ENCODE measurements around the gene MRPS18A.
A peak's percentile ranks its signal among the peaks of the same experiment; 100 is the strongest.

MRPS18A gene

DNA sequence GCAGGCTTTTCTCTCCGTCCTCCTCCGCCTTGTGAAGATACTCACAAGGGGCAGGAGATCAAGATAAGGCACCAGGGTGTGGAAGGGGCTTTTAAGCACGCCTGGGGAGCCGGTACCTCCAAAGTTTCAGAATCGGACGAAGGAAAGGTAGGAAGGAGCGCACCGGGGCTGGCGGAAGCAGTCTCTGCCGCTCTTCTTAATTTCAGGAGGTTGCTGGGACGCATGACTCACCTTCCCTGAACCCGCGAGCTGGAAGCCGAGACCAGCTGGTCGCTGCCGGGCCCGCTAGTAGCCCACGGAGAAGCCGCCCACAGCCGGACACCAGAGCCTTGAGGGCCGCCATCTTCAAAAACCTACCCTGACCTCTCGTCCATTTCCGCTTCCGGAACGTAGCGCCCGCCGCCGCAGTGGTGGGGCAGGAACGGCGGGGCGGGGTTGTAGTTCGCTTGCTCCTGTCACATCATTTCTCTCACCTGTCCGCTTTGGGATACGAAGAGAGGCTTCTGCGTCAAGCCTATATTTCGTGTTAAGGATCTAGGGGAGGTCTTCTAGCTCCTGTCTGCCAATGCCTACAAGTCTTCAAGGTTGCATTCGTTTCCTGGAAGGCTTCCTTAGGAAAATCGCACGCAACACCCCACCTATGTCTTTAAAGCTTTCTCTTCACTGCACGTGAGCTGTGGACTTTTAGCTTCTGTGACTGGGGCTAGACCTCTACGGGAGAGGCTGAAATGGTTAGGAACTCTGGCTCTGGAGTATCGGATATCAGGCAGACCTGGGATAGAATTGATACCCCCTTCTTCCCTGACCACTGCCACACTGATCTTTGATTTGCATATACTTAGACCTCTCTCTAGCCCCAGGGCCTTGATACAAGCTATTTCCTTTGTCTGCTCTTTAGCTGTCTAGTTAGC lies at the start of gene MRPS18A:
TSS of gene MRPS18A (minus strand) at position 355 of the 911 bp plus-strand sequence. CDS start at position 343, 12 bp downstream.
- DNase-seq (ENCODE audit: low read depth) = peak; percentile 50

DNA sequence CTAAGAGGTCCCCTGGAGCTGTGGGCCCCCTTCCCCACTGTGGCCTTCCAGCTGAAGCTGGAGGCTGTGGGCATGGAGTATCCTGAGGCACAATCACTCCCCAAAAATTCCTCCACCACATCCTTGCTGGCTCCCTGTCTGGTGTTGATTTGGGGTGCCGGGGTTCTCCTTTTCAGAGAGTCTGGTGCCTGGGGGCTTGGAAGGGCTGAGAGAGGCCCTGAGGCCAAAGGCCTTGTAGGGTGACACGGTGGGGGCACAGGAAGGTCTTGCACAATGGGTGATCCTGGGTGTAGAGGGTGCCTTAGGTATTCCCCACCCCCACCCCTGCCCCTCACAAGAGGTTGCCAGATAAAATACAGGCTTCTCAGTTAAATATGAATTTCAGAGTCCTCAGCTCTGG lies 49.3 kb upstream of the MRPS18A start:
- DNase-seq (ENCODE audit: low read depth) = no peak

DNA sequence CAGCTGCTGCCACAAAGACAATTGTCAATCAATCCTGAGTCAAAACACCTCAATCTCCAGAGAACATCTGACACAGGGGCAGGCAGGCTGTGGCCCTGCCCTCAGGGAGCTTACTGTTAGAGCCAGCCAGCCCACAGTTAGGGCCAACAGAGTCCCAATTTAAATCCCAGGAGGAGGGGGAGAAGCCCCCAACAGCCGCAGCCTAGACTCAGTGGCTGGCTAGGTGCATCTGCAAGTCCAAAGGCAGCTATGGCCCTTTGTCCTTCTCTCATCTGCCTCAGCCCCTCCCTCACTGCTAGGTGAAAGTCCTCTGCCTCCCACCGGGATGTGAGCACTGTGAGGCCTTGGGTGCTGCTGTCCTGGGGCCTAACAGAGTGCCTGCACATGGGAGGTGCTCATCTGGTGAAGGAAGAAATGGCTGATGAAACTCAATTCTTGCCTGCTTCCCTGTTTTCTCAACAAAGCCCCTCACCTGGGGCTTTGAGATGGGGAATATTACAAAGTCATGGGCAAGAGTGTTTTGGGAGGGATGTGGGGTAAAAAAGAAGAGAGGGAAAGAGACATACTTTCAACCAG lies 48.7 kb upstream of the MRPS18A start:
- no peak for DNase-seq (ENCODE audit: low read depth)

DNA sequence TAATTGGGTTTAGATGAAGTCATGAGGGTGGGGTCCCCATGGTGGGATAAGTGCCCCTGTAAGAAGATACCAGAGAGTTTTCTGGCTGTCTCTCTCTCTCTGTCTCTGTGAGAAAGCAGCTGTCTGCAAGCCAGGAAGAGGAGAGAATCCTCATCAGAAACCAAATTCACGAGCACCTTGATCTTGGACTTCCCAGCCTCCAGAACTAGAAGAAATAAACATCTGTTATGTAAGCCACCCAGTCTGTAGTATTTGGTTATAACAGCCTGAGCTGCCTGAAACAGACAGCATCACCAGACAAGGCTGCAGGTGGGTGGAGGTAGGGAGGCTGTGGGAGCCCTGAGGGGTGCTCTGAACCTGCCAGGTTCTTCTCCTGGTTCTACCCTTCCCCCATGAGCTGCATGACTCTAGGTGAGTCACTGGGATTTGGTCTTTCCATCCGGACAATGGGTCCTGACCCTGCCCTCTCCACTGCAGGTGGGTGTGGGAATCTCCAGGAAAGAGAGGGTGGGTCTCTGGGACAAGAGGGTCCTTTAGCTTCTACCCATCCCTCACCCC lies 48.1 kb upstream of the MRPS18A start:
- no peak for DNase-seq (ENCODE audit: low read depth)

DNA sequence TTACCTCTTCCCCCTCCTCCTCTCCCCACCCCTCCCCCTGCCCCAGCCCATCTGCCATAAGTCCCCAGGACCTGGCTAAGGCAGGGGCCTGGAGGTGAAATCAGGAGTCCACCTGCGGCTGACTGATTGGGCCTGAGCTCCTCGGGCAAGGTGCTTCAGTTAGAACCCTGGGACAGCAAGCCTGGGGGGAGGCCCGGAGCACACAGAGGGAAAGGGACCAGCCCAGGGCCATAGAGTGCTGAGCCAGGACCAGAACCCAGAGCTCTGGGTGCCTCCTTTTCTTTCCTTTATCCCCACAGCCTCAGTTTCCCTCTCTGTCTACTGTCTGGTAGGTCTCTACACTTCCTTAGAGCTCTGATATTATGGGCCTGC lies 46.7 kb upstream of the MRPS18A start:
- DNase-seq (ENCODE audit: low read depth) = no peak

DNA sequence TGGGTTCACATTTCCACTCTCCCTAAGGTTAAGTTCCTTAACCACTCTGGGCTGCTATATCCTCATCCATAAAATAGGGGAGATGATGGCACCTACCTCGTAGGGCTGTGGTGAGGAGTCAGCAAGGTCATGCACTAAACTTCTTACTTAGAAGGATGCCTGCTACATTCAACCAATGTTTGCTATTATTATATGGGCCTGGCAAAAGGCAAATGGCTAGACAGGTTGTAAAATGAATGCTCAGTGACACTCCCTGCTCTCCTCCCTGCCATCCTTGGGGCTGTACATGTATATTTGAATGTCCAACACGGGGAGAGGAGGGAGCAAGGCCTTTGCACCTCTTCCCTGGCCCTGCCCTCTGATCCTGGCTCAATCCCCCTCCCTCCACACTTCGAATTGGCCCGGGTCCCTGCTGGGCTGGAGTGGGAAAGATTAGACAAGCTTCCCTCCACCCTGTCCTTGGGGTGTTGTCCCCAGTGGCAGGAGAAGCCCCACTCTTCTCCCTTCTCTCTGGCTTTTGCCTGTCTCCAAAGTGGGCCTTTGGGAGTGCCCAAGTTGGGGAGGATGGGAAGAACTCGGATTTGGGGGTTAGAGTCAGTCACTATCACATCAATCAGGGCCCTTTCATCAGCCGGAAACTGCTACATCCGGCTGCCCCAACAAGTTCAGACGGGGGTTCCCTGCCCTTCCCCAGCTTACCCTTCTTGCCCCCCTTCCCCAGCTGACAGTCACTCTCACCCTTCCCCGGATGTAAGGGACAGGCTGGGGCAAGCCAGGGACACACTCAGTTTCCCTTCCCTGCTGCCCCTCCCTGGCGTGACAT lies 46.1 kb upstream of the MRPS18A start:
- no peak for DNase-seq (ENCODE audit: low read depth)

DNA sequence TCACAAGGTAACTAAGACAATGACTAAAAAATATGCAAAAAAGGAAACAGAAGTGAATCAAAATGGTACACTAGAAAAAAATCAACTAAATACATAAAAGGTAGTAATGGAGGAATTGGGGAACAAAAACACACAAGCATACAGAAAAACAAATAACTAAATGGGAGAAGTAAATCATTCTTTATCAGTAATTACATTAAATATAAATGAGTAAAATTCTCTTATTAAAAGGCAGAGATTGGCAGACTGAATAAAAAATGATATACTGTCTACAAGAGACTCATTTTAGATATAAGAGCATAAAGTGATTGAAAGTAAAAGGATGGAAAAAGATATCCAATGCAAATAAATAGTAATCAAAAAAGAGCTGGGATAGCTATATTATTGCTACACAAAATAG lies 43.0 kb upstream of the MRPS18A start:
- DNase-seq (ENCODE audit: low read depth) = no peak

DNA sequence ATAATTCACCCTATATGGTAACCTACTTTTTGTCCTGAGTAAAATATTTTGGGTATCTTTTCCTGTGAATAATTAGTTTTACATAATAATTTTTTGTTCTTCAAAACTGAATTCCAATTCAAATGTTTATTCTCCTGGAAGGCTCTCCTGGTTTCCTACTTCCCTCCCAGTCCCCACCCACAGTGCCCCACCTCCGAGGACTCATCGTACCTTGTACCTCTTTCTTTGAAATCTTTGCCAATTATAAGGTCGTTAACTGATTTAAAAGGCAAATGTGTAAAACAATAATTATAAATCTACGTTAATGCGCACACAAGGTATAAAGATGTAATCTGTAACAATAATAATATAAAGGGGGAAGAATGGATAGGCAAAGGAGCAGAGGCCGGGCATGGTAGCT lies 41.9 kb upstream of the MRPS18A start:
- no peak for DNase-seq (ENCODE audit: low read depth)

DNA sequence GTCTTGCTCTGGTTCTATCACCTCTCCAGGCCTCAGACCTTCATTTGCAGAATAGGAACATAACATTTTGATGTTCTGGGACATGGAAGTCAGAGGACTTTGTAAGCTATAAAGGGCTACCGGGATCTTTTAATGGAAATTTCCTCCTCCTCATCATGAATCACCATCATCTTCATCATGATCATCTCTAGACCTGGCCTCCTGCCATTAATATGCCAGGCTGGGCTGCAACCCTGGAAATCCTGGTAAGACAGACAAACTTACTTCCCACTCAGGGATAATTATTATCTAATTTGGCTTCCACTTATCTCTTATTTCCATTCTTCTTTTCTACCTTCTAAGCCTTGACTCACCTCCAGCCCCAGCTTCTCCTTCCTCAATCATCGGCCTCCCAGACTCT lies 41.0 kb upstream of the MRPS18A start:
- DNase-seq (ENCODE audit: low read depth) = no peak

DNA sequence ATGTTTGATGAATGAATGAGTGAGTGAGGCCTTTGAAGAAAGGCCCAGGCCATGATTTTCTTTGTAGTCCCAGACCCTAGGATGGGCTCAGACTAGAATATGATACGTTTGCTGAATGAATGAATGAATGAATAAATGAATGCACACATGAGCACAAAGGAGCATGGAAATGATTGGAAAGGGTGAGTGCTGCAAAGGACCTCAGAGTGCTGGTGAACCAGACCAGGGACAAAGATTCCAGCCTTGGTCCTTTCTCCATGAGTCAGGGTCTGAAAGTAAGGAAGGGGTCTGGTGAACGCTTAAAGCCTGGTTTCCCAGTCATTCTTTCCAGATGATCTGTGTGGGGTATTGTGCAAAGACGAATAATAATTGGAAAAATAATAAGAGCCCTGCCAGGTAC lies 40.0 kb upstream of the MRPS18A start:
- DNase-seq (ENCODE audit: low read depth) = no peak

DNA sequence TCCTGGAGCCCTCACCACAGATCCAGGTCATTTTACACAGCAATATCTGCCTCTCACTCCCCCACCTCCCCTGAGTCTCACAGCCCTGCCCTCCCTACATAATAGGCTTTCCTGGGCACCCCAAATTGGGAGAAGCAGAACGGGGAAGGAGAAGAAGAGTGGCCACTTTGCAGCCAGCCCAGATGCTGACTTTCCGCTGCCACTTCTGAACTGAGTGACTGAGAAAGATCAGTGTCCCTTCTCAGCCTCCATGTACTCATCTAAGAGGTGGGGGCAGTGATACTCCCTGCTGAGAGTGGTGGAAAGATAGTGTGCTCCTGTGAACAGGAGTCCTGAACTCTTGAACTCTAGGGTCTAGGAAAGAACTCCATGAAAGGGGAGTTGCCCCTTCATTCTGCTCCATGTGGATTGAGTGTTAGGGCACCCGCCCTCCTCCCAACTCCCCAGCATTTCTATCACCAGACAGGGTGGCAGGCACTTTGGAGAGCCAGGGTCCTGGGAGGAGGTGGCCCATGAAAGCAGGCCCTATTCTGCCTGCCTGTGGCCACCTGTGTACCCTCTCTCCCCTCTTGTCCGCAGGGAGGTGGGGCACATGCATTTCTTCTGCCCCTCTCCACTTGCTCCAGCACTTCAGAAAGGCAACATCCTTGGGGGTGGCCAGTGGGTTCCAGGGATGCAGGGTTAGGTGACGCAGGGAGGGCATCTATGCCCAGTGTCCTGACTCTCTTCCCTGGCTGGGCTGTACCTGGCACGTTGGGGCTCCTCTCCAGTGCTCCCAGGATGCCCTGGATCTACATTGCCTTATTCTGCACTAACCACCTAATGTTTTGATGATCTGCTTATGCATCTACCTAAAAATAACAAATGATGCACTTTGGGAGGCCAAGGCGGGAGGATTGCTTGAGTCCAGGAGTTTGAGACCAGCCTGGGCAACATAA lies 38.3 kb upstream of the MRPS18A start:
- DNase-seq (ENCODE audit: low read depth) = no peak

DNA sequence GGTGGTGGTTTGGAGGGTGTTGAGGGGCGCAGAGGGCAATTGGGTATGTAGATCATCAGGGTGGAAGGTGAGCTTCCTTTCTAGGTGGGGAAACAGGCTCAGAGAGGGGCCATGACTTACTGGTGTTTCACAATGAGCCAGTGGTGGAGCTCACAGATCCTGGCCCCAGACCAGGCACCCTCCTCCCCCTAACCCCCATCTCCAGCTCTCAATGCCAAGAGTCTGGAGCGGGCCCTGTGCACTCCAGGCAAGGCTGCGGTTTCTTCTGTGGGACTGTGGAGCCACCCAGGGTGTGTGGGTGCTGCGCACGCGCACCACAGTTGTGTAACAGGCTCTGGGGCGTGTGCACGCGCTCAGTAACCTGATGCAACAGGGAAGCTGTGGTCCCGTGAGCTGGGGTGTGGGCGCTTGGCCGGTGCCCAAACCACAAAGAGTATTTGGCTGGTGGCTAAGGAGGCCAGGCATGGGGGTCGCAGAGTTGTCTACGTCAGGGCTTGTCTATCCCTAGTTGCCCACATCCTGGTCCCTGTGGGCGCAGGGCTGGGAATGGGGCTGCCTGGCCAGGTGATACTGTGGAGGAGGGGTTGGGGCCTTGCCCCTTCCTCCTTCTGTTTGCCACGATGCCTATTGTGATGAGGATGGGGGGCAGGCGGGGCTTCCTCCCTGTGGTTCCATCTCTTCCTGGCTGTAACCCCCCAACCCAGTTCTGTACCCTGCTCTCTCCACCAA lies 37.5 kb upstream of the MRPS18A start:
- no peak for DNase-seq (ENCODE audit: low read depth)

DNA sequence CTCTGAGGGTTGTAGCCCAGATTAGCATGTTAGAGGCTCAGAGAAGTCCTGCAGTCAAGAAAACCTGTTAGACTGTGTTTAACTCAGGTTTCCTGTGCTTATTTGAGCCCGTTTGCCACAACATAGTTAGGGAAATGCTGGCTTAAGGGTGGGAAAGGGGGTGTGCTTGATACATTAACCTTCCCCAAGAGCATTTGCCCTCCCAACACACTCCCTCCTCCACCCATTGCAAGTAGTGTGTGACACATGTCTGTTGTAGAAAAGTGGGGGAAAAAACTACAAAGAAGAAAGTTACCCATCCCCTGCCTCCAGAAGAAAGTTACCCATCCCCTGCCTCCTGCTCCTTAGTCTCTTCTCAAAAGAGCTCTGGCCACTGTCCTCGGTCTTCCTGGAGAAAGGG lies 36.8 kb upstream of the MRPS18A start:
- no peak for DNase-seq (ENCODE audit: low read depth)

DNA sequence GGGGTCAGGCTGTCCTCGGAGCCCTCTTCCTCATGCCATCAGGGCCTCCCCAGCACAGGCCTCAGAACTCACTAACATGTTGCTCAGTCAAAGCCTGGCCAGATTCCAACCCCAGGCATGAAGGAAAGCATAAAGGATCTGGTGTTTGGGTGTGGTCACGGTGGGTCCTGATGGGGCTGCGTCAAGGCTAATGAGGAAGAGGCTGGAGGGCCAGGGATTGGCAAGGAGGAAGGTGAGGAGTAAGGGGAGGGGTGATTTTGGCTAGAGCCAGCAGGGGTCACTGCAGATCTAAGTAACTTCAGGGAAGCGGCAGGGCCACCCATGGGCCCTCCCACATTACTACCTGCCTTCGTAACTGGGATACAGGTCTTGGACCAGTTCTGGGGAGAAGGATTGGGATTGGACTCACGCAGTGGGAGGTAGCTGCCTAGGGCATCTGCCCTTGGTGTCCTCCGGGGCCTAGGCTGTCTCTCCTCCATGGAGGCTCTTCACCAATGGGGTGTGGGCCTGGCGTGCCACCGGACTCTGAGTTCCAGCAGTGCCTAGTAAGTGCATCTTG lies 36.2 kb upstream of the MRPS18A start:
- DNase-seq (ENCODE audit: low read depth) = peak; percentile 35

DNA sequence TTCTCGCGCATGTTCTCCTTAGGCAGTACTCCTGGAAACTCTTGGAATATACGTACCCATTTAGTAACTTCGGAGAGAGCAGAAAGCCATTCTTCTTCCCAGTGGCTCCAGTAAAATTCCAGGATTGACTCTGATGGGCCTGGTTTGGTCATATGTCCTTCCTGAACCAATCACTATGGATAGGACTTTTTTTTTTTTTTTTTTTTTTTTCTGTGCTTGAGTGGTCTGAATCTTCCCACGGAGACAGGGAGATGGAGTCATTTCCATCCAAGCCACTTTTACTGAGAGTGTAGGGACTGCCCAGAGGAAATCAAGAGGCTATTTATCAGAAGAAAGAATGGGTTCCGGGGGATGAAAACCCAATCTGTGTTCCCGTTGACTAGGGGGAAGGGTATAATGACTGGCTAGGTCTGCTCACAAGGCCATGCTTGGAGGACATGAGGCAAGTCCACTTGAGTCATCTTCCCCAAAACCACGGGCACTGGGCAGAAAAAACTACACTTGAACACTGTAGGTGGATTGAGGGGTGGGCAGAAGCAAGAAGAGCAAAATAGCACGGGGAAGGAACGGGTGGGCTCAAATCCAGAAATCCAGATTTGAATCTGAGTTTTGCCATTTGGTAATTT lies 35.4 kb upstream of the MRPS18A start:
- DNase-seq (ENCODE audit: low read depth) = no peak

DNA sequence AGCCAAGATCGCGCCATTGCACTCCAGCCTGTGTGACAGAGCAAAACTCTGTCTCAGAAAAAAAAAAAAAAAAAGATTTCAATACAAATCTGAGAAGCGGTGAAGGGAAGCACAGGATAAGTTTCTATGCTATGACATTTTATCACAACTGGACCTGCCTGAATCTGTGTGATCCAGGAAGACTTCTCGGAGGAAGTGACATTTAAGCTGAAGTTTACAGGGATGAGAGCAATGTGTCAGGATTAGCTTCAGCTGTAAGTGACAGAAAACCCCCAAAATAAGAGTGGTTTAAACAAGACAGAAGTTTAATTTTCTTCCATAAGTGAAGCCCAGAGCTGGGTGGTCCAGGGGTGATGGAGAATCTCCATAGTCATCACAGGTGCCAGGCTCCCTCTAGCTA lies 33.4 kb upstream of the MRPS18A start:
- no peak for DNase-seq (ENCODE audit: low read depth)

DNA sequence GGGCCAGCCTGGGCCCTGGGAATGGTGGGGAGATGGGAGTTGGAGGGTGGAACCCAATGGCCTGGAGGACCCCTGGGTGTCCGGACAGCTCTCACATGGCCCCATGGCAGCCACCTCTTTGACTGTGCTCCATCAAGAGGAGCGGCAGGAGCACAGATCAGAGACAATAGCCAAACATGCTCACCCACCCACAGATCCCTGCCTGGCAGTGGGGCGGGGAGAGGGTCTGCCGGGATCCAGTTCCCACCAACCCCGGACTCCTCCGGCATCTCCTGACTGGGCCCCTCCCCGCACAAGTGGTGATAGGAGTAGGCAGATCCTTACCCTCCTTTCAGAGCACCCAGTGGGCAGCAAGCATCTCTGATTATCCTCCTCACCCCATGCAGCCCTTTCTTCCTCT lies 31.9 kb upstream of the MRPS18A start:
- no peak for DNase-seq (ENCODE audit: low read depth)

DNA sequence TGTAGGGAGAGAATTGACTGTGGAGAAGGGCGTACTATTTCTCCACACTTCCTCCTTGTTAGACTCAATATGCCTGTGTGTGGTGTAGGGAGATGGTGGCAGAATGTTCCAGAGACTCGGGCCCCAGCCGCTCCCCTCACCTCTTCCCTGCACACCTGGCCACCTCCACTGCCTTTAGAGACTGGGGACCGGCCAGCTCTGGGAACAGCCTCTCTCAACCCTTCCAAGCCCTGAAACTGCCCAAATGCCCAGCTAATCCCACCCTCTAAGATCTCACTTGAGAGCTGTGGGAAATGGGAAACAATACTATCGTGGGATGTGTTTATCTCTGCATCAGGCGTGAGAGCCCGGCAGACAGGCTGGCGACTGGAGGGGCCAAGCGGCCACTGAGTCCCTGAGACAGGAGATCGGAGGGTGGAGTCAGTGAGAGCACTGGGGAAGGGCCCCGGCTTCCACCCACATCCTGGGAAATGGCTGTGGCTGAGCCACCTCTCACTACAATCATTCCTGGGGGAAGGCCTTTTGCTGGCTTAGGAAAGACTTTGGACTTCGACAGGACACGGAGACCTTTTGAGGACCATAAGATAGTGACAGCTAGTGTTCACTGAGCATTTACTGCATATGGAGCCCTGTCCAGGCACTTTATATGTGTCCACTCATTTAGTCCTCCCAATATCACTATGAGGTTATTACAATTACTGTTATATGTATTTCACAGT lies 31.0 kb upstream of the MRPS18A start:
- no peak for DNase-seq (ENCODE audit: low read depth)

DNA sequence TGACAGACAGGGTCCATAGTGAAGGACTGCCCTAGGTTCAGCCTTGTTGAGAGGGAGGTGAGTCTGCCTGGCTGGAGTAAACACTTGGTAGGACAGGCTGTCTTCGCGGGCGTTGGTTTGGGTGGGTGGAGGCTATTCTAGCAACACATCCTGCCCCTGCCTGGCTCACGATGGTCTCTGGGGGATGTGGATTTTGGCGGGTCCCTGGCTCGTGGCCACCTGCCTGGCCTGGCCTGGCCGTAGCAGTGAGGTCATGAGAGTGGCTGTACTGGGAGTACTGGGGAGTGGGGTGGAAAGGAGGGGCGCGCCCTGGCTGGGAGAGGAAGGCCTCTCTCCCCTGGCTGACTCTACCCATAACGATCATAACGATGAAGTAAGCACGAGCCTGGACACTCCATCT lies 30.2 kb upstream of the MRPS18A start:
- no peak for DNase-seq (ENCODE audit: low read depth)

Data from stimulated activated CD8-positive, alpha-beta memory T cell treated with anti-CD3 and anti-CD28 coated beads, Interleukin-15, amount 100 ng/mL, for 1 hour (primary cell).